Measurements from ENCODE around the gene CD276.

GRCh38 chr15:73756390-73756789 is 72.2 kb downstream of the CD276 start:
- TF ChIP-seq CTCF (IDR thresholded peaks at IDR 0.05): no peak
- no peak for TF ChIP-seq POLR2AphosphoS5 (IDR thresholded peaks at IDR 0.05)
- no peak for TF ChIP-seq POLR2A (IDR thresholded peaks at IDR 0.05)
